ENCODE results near the gene DIPK1B. TPM values are rescaled to one million over a fixed set of nuclear protein-coding genes. Genes with fewer than 3 reads are reported as not detected.

DIPK1B gene
- total RNA-seq, 4 donors from 2014 or later, result 7.8 to 24.4 (median 11.2) TPM

- TF ChIP-seq POLR2A (IDR thresholded peaks at IDR 0.05), result no peak
- no peak for TF ChIP-seq POLR2AphosphoS5 (IDR thresholded peaks at IDR 0.05)
- no peak for TF ChIP-seq EP300 (IDR thresholded peaks at IDR 0.05)
- TF ChIP-seq CTCF (IDR thresholded peaks at IDR 0.05), result no peak
- no CpG with 5 or more reads among the region's 13 CpGs for WGBS, 2 donors (ENCODE audit: low coverage in 1 of 2)
- Histone ChIP-seq H3K9me3 (no peaks in the 10 kb centered on the region), H3K27ac (no peak overlapping the region), H3K27me3 (peaks cover 63% of the 10 kb centered on the region), H3K4me3 (no peak overlapping the region), H3K4me1 (peaks cover 0 to 10% (median 0%) of the 10 kb centered on the region in 3 donors), H3K36me3 (no peaks in the 10 kb centered on the region)
- no peak for ATAC-seq
Observed at GRCh38 chr9:136761545-136761981, 49.2 kb downstream of the DIPK1B start.

GRCh38 chr9:136762221-136762691 lies 49.9 kb downstream of the DIPK1B start:
- Histone ChIP-seq H3K4me1 (peaks cover 0 to 10% (median 0%) of the 10 kb centered on the region in 3 donors), H3K27ac (no peak overlapping the region), H3K27me3 (peaks cover 68% of the 10 kb centered on the region), H3K36me3 (no peaks in the 10 kb centered on the region), H3K4me3 (no peak overlapping the region), H3K9me3 (no peaks in the 10 kb centered on the region)
- no peak for TF ChIP-seq CTCF (IDR thresholded peaks at IDR 0.05)
- TF ChIP-seq POLR2AphosphoS5 (IDR thresholded peaks at IDR 0.05), result no peak
- TF ChIP-seq EP300 (IDR thresholded peaks at IDR 0.05), result no peak
- no peak for TF ChIP-seq POLR2A (IDR thresholded peaks at IDR 0.05)
- 92% methylated on average over 2 of the region's 17 CpGs; no CpG with 5 or more reads in 1 of the 2 donors for WGBS, 2 donors (ENCODE audit: low coverage in 1 of 2)
- no peak for ATAC-seq

GRCh38 chr9:136762915-136763648 lies 50.7 kb downstream of the DIPK1B start:
- 25% methylated on average over 2 of the region's 37 CpGs; no CpG with 5 or more reads in 1 of the 2 donors for WGBS, 2 donors (ENCODE audit: low coverage in 1 of 2)
- Histone ChIP-seq H3K27me3 (peaks cover 76% of the 10 kb centered on the region), H3K36me3 (no peaks in the 10 kb centered on the region), H3K27ac (no peak overlapping the region), H3K9me3 (no peaks in the 10 kb centered on the region), H3K4me3 (no peak overlapping the region), H3K4me1 (peaks cover 0 to 10% (median 0%) of the 10 kb centered on the region in 3 donors)
- TF ChIP-seq POLR2AphosphoS5 (IDR thresholded peaks at IDR 0.05) (no peak), EP300 (IDR thresholded peaks at IDR 0.05) (no peak), POLR2A (IDR thresholded peaks at IDR 0.05) (no peak), CTCF (IDR thresholded peaks at IDR 0.05) (no peak)
- peak; percentile 17 for ATAC-seq

- H3K4me3 ChIP-seq, result no peak overlapping the region
- ATAC-seq, result no peak
- WGBS, 2 donors (ENCODE audit: low coverage in 1 of 2), result 60% methylated on average over 1 of the region's 14 CpGs; no CpG with 5 or more reads in 1 of the 2 donors
- H3K4me1 ChIP-seq, result peaks cover 0 to 10% (median 0%) of the 10 kb centered on the region in 3 donors
- no peaks in the 10 kb centered on the region for H3K36me3 ChIP-seq
- H3K9me3 ChIP-seq, result no peaks in the 10 kb centered on the region
- H3K27me3 ChIP-seq, result peaks cover 78% of the 10 kb centered on the region
- no peak for TF ChIP-seq POLR2A (IDR thresholded peaks at IDR 0.05)
- no peak for TF ChIP-seq EP300 (IDR thresholded peaks at IDR 0.05)
- no peak overlapping the region for H3K27ac ChIP-seq
Observed at GRCh38 chr9:136763649-136764035, 51.3 kb downstream of the DIPK1B start.

- Histone ChIP-seq H3K27me3 (peaks cover 72% of the 10 kb centered on the region), H3K36me3 (no peaks in the 10 kb centered on the region), H3K27ac (no peak within 1 kb of the TSS), H3K4me1 (peaks cover 0 to 10% (median 0%) of the 10 kb centered on the region in 3 donors), H3K4me3 (no peak within 1 kb of the TSS), H3K9me3 (no peaks in the 10 kb centered on the region)
- no CpG with 5 or more reads among the region's 14 CpGs for WGBS, 2 donors (ENCODE audit: low coverage in 1 of 2)
- ATAC-seq, result no peak
- TF ChIP-seq POLR2AphosphoS5 (IDR thresholded peaks at IDR 0.05), result no peak
- no peak for TF ChIP-seq CTCF (IDR thresholded peaks at IDR 0.05)
- TF ChIP-seq POLR2A (IDR thresholded peaks at IDR 0.05), result no peak
- TF ChIP-seq EP300 (IDR thresholded peaks at IDR 0.05), result no peak
Observed at GRCh38 chr9:136764301-136764891, 52.0 kb downstream of the DIPK1B start, which contains the start of gene LCN15. Gene LCN15 (minus strand): TSS chr9:136764518. CDS start chr9:136764488, 30 bp downstream.
